HG03432 (cell line): ENCODE data around the gene KDR.

Source experiments
- ATAC-seq: cut with Tn5 transposase; IDR thresholded peaks from one replicate; pipeline ENCODE4 v1.9.1; 2021; ENCODE audit warnings: mild to moderate bottlenecking, moderate library complexity; ENCODE audit not compliant: unreplicated experiment

Gene KDR

DNA sequence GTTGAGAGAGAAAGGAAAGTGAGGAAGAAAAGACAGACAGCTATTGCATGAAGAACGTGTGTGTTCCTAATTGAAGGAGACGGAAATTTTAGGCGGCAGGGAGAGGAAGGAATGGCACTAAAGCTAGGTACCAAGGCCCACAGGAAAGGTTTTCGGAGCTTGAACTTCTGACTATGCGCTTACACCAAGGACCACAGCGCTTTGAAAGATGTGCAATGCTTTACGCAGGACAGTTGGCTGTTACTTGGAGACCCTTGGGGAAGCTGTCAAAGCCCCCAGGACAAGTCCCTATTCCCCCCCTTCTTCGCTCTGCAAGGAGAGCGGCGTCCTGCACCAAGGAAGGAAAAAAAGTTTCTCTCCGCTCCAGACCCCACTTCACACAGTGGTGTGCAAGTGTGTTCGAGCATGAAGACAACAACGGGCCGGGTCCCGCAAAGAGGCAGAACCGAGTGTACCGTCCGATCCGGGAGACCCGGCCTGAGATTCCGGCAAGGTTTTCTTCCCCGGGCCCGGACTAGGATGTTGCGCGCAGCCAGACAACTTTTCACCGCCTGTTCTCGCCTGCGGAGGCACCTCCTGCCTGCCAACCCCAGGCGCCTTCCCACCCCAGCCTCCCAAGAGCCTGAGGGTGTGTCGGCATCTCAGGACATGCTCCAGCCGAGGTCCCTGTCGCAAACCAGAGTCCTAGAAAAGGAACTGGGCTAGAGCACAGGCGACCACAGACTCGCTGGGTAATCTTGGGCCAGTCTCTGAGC, 896 bp downstream of the KDR start:
- no peak for ATAC-seq

- ATAC-seq: no peak
Observed at GRCh38 chr4:55123791-55124190, 1.6 kb downstream of the KDR start.

GRCh38 chr4:55122235-55122634, 3.2 kb downstream of the KDR start:
- ATAC-seq: no peak

- no peak for ATAC-seq
Observed at GRCh38 chr4:55121246-55121645, 4.1 kb downstream of the KDR start.

DNA sequence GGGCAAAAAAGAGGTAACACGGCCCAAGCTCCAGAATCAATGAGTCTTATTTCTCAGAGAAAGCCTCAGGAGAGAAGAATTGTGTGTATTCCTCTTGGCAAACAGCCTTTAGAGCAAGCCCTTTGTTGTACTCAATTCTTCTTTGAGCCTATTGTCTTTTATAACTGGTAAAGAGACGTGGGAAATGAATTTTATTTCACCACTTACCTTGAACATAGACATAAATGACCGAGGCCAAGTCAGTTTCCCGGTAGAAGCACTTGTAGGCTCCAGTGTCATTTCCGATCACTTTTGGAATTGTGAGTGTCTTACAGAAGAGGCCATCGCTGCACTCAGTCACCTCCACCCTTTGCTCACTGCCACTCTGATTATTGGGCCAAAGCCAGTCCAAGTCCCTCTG, 7.0 kb downstream of the KDR start:
- ATAC-seq: no peak

DNA sequence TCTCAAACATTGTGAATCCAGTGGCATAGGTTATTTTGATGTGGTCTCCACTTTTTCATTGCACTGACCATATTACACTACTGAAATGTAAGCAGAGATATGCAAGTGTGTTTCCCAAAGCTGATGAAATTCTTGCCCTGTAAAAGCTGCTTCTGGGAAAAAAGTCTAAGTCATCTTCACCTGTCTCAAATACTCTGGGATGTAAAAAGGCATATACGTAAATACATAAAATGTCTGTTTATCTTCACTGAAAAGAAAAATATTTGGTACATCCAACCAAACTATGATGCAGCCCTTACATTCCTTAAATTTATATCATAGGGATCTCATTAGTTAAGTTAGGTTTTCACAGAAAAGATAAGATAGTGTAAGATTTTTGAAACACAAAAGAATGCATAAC, 7.9 kb downstream of the KDR start:
- ATAC-seq: no peak

DNA sequence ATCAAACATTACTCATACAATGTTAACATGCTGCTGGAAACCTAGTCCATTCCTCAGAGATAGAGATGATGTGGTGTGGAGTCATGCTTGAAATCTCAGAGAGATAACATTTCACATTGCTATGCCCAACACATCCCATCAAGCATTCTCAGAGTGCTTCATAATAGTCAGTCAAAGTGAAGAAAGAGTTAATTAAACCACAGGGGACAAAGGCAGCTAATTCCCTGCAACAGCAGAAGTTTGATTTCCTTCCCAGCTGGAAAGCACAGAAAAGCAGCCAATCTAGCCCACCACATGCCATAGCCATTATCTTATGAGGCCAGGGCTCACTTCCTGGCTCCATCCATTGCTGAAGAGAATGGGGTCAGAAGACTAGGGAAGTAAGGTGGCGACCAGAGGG, 8.9 kb downstream of the KDR start:
- ATAC-seq: no peak

DNA sequence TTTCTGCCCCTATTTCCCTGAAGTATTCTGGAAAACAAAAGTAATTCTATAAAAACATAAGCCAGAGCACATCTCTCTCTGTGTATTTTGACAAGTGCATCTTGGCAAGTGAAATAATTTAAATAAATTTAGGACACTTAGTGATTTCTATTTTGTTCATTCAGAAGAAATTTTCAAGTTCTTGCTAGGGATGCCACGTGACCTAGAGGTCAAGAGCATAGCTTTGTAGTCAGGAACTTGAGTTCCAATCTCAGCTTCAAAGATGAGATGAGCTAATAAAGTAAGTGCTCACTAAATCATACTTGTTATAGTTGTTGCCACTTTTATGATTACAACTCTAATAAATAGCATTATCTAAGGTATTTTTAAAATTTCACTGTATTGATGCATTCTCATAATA, 13.8 kb downstream of the KDR start:
- no peak for ATAC-seq

DNA sequence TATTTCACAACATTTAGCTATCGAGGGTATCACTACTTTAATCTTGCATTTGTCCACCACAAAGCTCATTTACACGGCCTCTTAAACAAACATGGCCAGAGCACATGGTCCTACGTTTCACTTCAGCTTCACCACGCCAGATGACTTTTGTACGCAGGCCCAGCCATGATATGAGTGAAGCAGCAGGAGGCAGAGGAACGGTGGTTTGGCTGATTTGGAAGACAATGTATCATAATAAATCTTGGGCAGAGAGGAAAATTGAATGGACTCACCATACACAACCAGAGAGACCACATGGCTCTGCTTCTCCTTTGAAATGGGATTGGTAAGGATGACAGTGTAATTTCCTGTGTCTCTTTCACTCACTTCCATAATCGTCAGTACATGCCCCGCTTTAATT, 15.3 kb downstream of the KDR start:
- ATAC-seq: no peak

DNA sequence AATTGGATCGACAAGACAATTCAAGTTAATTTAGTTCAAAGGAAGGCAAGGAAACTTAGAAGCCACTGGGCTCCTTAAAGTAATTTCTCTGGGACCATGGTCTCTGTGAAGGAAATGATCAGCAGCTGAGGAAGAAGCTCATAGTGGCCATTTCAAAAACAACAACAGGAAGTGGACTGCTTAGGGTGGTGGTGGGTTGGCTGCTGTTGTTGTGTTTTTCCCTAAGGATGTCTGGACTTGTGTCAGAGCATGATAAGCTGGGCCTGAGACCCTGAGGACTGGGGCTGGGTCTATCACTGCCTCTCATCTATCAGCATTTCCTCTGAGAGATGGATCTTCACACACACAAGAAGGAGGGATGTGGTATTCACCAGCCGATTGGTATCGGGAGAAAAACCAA, 18.3 kb downstream of the KDR start:
- no peak for ATAC-seq

DNA sequence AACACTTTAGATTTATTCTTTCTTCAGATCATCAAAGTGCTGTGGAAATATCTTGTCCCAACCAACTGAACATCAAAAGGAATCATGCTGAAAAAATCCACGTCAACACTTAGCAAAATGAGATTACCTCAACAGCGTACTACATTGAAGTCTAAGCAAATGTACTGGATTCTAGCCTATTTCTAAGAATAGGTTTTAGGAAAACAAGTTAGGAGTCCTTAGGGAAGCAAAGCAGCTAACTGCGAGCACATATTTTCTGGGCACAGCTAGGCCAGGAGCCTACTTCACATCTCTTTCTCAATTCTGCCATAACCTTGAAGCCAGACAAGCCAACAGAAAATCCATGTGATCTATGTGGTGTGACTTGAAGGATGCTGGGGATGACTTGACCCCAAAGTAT, 22.2 kb downstream of the KDR start:
- no peak for ATAC-seq

GRCh38 chr4:55099816-55100215, 25.6 kb downstream of the KDR start:
- no peak for ATAC-seq

GRCh38 chr4:55098456-55099204, 26.8 kb downstream of the KDR start:
- ATAC-seq: no peak

DNA sequence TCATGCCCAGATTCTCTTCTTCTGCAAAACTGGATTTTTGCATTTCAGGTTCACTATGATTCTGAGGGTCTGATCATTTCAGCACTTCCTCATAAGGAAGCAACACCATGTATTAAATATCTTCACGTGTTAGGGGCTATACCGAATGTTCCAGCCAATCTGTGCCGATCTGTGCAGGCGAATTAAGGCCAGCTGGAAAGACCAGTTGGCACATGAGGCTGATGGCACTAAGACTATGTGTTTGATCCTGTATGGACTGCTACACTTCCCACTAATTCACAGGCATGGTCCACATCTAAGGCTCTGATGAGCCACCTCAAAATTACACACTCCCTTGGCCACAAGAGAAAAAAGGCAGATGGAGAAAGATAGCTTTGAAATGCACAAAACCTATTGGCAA, 28.8 kb downstream of the KDR start:
- ATAC-seq: no peak

DNA sequence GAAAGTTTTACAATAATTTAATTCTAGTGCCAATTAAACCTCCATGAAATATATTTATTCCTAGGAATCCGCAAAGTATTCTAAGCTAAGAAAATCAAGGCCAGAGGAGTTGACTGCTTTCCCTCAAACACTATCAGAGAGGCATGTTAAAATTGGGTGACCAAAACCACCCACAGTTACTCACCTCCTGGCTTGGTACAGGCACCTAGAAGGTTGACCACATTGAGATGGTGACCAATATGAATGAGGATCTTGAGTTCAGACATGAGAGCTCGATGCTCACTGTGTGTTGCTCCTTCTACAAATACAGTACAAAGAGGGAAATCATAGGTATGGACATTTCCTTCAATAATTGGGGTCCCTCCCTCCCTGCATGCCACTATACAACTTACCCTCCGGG, 29.4 kb downstream of the KDR start:
- no peak for ATAC-seq

GRCh38 chr4:55092504-55092903, 32.9 kb downstream of the KDR start:
- ATAC-seq: no peak

DNA sequence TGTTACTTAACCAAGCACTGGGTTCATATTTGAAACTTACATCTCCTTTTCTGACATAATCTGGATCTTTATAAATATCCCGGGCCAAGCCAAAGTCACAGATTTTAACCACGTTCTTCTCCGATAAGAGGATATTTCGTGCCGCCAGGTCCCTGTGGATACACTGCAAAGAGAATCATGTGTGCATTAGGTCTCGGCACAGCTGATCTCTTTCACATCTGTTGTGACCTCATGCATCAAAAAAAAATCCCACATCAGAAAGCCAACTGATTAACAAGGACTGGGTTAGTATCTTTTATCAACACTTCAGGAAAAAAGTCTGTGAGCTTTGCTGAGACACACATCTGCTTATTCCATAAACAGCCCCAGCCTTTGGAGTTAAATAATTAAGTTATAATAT, 35.5 kb downstream of the KDR start:
- no peak for ATAC-seq

- ATAC-seq: no peak
Observed at GRCh38 chr4:55087913-55088260, 37.5 kb downstream of the KDR start.

DNA sequence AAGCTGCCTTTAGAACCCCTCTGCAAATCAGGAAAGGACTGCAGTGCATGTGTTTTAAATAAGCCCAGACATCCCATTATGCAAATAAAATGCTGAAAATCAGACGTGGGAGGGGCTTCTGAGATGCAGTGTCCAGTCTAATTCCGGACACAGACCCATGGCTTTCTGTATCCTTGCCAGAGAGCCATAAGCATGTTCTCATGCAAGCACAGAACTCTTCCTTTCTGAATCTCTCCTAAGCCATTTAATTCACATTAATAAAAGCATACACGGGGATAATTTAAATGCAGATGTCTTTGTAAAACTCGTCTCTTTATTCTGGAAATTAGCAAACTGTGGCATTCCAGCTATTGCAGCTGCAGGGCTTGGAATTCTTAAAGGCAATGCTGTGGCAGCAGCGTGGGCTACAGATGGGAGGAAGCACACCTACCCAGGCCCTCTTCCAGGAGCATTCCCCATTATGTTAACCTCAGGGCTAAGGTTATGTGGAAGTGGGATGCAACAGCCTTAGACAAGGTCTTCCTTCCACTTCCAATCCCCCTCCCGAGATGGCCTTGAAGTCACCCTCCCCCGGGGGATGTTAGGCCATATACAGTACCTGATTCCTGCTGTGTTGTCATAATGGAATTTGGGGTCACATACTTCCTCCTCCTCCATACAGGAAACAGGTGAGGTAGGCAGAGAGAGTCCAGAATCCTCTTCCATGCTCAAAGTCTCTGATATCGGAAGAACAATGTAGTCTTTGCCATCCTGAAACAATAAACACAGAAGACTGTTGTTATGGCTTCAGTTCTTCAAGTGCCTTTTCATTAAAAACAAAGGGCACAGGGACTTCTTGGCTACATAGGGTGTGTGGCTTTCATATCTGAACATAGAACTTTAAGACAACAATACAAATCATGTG, 38.1 kb downstream of the KDR start:
- ATAC-seq: no peak

GRCh38 chr4:55086578-55086977, 38.8 kb downstream of the KDR start:
- ATAC-seq: no peak

GRCh38 chr4:55083735-55084134, 41.7 kb downstream of the KDR start:
- ATAC-seq: no peak

DNA sequence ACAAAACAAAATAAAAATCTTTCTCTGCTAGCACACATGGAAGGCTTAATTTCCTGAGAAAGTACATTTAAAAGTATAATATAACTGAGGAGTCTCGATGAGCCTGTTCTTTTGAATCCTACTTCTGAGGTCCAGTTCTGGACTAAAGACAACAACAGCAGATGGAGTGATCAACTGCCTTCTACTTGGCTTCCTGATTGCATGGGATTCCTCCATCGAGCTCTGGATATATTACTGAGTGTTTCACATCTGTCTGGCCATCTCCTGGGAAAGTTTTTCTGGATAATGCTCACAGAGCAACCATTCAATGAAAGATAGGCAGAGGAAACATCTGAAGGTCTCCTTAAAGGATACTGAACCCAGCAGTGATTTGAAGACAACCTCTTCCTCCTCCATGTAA, 42.6 kb downstream of the KDR start:
- no peak for ATAC-seq
